Activated T-helper 17 cell treated with anti-CD3 and anti-CD28 coated beads, Interleukin-2, amount 50 U/mL, for 72 hours (primary cell): ENCODE data around the gene BSPRY. TPM values are rescaled to one million over a fixed set of nuclear protein-coding genes. Genes with fewer than 3 reads are reported as not detected.
A peak's percentile ranks its signal among the peaks of the same experiment; 100 is the strongest.

Experiments
- ATAC-seq: fragments of 150-1000 bp; cut with Tn5 transposase; replicated peaks from 2 replicates; pipeline ENCODE4 v1.10.0; 2021; ENCODE audit warnings: mild to moderate bottlenecking, moderate library complexity
- H3K27ac Mint-ChIP-seq: one replicate; pipeline ENCODE4 v1.8.0; 2022; ENCODE audit warnings: mixed read lengths
- H3K27me3 Mint-ChIP-seq: one replicate; pipeline ENCODE4 v1.8.0; 2022; ENCODE audit warnings: mixed read lengths
- H3K36me3 Mint-ChIP-seq: one replicate; pipeline ENCODE4 v1.8.0; 2022; ENCODE audit warnings: low read depth, mild to moderate bottlenecking, mixed read lengths
- H3K4me1 Mint-ChIP-seq: one replicate; pipeline ENCODE4 v1.8.0; 2022; ENCODE audit warnings: mixed read lengths
- H3K4me3 Mint-ChIP-seq: one replicate; pipeline ENCODE4 v1.8.0; 2022; ENCODE audit warnings: mild to moderate bottlenecking, mixed read lengths
- H3K9me3 Mint-ChIP-seq: one replicate; pipeline ENCODE4 v1.8.0; 2022; ENCODE audit warnings: mixed read lengths
- total RNA-seq, 2 donors: library from RNA; stranded (reverse); gene quantifications; one replicate each; pipeline ENCODE4 v1.2.3, GENCODE V29; 2022

The BSPRY gene
- 10 to 100 TPM in 1 of 2 donors, 1 to 10 TPM in 1; 3.2 to 25.9 TPM for total RNA-seq

DNA sequence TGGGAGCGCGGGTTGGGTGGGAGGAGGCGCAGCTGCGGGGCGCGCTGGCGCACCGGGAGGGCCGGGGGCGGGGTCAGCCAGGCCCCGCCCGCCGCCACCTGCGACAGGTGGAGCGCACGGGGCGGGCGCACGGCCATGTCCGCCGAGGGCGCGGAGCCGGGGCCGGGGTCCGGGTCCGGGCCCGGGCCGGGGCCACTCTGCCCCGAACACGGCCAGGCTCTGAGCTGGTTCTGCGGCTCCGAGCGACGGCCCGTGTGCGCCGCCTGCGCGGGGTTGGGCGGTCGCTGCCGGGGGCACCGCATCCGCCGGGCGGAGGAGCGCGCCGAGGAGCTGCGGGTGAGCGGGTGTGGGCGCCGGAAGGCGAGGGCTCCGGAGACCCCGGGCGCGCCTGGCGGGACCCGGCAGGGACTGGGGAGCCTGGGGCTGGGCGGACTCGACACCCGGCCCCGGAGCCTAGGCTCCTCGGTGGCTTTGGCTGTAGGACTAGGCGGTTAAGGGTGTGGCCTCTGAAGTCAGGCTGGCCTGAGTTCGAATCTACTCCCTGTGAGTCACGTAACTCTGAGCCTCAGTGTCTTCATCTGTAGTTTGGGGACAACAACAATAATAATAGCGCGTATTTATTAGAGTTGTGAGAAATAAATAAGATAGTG is at the start of gene BSPRY:
Gene BSPRY, plus strand, starts transcription at position 97 of the 650 bp plus-strand sequence. Its CDS starts 39 bp downstream, at position 136.
- peaks cover 37% of the 10 kb centered on the region for H3K4me1 Mint-ChIP-seq
- peak within 1 kb of the TSS; percentile 96 for H3K4me3 Mint-ChIP-seq
- H3K9me3 Mint-ChIP-seq: no peaks in the 10 kb centered on the region
- peaks cover 24% of the 10 kb centered on the region for H3K27me3 Mint-ChIP-seq
- H3K36me3 Mint-ChIP-seq: peaks cover 20% of the 10 kb centered on the region
- peak; percentile 63 for ATAC-seq
- peak within 1 kb of the TSS; percentile 90 for H3K27ac Mint-ChIP-seq

DNA sequence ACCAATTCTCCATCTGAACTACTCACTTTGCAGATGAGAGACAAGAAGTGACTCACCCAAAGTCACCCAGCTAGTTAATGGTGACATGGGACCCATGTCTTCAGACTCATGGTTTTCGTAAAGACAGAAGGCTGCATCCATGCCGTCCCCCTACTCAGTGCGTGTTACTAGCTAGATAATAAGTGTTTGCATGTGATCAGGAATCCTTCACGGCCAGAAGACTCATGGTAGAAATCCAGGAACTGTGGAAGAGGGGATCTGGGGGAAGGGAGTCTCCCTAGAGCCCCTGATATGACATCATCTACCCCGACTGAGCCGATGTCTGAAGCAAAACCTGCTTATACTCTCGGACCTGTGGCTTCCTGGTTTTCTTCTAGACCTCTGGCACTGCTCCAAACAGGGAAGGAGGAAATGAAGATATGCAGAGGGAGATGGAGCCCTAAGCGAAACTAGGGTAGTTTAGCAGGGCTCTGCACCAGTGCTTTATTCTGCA is 49.5 kb upstream of the BSPRY start:
- Mint-ChIP-seq H3K36me3 (no peaks in the 10 kb centered on the region), H3K27ac (no peak overlapping the region), H3K27me3 (peaks cover 12% of the 10 kb centered on the region), H3K4me1 (peaks cover 8% of the 10 kb centered on the region), H3K4me3 (no peak overlapping the region), H3K9me3 (no peaks in the 10 kb centered on the region)
- ATAC-seq: no peak

DNA sequence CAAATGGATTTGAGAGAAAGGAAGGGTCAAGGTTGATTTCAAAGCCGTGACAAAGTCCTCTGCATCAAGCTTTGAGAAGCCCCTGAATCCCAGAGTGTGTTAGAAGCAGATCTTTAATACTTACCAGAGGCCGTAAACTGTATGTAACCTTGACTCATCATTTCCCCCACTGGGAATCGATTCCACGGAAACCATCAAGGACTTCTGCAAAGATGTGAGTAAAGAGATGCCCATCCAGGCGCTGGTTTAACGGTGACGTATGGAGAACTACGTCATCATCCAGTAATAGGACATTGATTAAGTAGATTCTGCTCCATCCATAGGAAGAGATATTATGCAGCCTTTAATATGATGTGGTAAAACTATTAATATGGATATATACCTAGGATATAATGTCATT is 47.8 kb upstream of the BSPRY start:
- ATAC-seq: no peak
- H3K9me3 Mint-ChIP-seq: no peaks in the 10 kb centered on the region
- H3K36me3 Mint-ChIP-seq: no peaks in the 10 kb centered on the region
- H3K27ac Mint-ChIP-seq: no peak overlapping the region
- H3K4me3 Mint-ChIP-seq: peak overlapping the region; percentile 10
- peaks cover 16% of the 10 kb centered on the region for H3K27me3 Mint-ChIP-seq
- peaks cover 8% of the 10 kb centered on the region for H3K4me1 Mint-ChIP-seq

DNA sequence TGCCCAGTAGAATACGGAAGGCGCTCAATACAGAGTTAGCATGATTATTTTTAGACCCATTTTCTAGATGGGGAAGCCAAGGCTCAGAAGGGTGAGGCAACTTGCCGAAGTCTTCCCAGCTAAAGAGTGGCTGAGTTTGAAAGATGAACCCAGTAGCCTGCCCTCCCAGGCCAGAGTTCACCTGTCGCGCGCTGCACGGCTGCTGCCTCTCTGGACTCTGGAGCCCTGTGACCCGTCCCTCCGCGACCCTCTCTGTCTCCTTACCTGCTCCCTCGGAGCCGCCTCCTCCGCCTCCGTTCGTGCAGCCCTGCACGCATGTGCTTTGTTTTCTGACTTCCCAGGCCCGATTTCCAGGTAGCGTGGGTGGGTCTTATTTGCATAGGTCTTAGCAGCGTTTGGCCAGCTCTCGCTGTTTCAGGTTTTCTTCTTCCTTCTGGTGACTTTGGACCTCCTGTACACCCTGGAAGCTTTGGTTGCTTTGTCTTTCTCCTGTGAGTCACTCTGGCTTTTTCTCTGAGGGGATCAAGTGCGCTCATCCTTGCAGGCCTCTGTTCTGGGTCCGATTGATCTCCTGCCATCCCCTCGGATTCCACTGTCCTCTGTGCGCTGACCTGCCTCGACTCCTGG is 46.4 kb upstream of the BSPRY start, which contains the start of gene RNF183:
Gene RNF183, minus strand, starts transcription at position 585 of the 627 bp plus-strand sequence. CDS start 5,192 bp downstream, outside the sequence.
- Mint-ChIP-seq H3K27ac (no peak within 1 kb of the TSS), H3K9me3 (no peaks in the 10 kb centered on the region)
- peak; percentile 26 for ATAC-seq

DNA sequence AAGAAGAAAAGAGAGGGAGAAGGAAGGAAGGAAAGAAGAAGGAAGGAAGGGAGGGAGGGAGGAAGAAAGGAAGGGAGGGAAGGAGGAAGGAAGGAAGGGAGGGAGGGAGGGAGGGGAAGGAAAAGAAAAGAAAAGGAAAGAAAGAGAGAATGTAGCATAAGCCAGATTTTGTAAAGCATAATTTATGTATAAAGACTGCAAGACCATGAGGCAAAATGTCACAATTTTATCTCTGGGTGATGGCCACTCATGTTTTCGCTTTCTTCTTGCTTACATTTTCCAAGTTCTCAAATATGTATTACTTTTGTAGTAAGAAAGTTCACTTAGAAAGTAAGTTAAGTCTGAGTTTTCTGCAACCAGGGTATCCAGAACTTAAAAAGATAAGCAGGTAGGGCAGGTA is 42.8 kb upstream of the BSPRY start:
- Mint-ChIP-seq H3K36me3 (no peaks in the 10 kb centered on the region), H3K27me3 (peaks cover 8% of the 10 kb centered on the region), H3K4me3 (no peak overlapping the region)

More for the DNA sequence above, 46.4 kb upstream of the BSPRY start, which contains the start of gene RNF183:
- H3K4me3 Mint-ChIP-seq: peak within 1 kb of the TSS; percentile 10
- peaks cover 8% of the 10 kb centered on the region for H3K4me1 Mint-ChIP-seq
- H3K27me3 Mint-ChIP-seq: peaks cover 16% of the 10 kb centered on the region
- no peaks in the 10 kb centered on the region for H3K36me3 Mint-ChIP-seq

DNA sequence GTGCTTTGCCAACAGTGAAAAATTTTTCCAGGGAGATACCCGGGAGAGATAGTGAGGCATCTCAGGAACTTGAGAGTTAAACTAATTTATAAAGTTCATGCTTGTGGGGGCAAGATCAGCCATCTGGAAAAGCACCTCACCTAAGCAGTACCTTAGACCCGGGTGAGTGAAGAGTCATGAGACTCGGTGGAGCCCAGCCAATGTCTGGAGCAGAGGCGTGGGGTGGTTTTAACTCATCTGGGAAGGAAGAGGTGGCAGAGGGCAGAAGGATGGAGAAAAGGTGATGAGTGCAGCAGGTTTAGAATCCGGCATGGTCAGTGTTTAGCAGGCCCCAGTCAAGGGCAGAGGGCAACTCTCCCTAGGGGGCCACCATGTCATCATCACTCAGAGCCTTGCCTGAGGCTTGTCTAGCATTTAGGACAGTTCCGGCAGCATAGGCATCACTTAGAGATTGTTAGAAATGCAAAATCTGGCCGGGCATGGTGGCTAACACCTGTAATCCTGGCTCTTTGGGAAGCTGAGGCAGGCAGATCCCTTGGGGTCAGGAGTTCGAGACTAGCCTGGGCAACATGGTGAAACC is 41.9 kb upstream of the BSPRY start:
- H3K4me1 Mint-ChIP-seq: no peaks in the 10 kb centered on the region
- no peak overlapping the region for H3K27ac Mint-ChIP-seq
- H3K27me3 Mint-ChIP-seq: peaks cover 3% of the 10 kb centered on the region
- no peaks in the 10 kb centered on the region for H3K9me3 Mint-ChIP-seq
- no peak for ATAC-seq
- no peak overlapping the region for H3K4me3 Mint-ChIP-seq
- no peaks in the 10 kb centered on the region for H3K36me3 Mint-ChIP-seq

More for the DNA sequence above, 42.8 kb upstream of the BSPRY start:
- no peaks in the 10 kb centered on the region for H3K9me3 Mint-ChIP-seq
- H3K27ac Mint-ChIP-seq: no peak overlapping the region
- no peaks in the 10 kb centered on the region for H3K4me1 Mint-ChIP-seq
- ATAC-seq: no peak

DNA sequence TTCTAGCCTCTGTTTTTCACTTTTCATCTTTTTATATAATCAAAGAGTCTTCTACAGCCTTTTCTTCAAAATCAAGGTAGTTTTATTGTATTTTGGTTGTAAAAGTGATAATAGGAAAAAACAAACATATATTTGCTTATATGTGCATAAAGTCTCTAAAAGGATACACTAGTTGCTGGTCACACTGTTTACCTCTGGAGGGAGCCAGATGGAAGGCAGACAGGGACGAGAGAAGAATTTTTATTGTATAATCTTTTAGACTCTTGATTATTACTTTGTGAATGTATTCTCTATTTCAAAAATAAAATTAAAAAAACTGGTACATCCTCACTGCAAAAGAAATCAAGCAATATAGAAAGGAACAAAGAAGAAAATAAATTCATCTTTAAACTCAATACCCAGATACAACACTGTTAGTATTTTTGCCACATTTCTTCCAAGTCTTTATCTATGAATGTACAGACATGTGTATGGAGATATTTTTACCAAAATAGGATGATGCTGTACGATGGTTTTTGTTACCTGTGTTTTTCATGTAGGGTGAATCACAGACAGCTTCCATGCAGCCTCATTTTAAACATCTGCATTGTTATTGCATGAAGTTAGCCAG is 40.0 kb upstream of the BSPRY start:
- H3K27me3 Mint-ChIP-seq: peaks cover 3% of the 10 kb centered on the region
- no peaks in the 10 kb centered on the region for H3K36me3 Mint-ChIP-seq
- H3K27ac Mint-ChIP-seq: no peak overlapping the region
- no peak overlapping the region for H3K4me3 Mint-ChIP-seq
- peak; percentile 54 for ATAC-seq
- no peaks in the 10 kb centered on the region for H3K4me1 Mint-ChIP-seq
- H3K9me3 Mint-ChIP-seq: no peaks in the 10 kb centered on the region

DNA sequence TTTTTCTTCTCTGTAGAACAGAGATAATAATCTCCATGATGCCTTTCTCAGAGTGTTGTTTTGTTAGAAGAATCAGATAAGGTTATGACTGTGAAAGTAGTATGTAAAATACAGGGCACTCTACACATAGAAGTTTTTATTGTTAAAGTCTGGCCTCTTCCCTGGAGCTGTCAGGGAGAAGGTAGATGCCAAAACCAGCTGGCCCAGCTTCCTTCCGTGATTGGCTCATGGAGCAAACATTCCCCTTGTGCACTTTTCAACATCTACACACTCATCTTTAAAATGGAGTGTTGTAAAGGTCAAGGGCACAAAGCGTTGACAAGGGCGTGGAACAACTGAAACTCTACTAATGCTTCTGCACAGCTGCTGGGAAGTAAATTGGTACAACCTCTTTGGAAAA is 38.8 kb upstream of the BSPRY start:
- no peak overlapping the region for H3K27ac Mint-ChIP-seq
- H3K36me3 Mint-ChIP-seq: no peaks in the 10 kb centered on the region
- H3K4me1 Mint-ChIP-seq: no peaks in the 10 kb centered on the region
- H3K4me3 Mint-ChIP-seq: no peak overlapping the region
- H3K27me3 Mint-ChIP-seq: peaks cover under 1% of the 10 kb centered on the region
- ATAC-seq: no peak
- H3K9me3 Mint-ChIP-seq: no peaks in the 10 kb centered on the region

DNA sequence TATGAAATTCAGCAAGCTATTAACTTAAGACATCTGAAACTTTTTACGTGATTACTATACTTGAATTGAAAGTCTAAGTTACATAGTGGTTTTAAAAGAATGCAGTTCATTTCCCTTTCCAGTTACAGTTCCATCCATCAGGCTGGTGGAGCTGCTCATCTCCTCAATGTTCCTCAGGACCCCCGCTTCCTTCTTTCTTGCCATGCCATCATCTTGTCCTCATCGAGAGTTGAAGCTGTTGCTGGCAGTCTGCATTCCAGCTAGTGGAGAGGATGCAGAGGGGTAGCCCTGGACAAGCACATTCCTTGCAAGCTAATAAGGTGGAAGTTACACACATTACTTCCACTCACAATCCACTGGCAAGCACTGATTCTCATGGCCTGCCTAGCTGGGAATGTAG is 37.4 kb upstream of the BSPRY start:
- Mint-ChIP-seq H3K27ac (no peak overlapping the region), H3K36me3 (no peaks in the 10 kb centered on the region), H3K27me3 (peaks cover 3% of the 10 kb centered on the region), H3K4me3 (no peak overlapping the region), H3K9me3 (no peaks in the 10 kb centered on the region), H3K4me1 (no peaks in the 10 kb centered on the region)
- no peak for ATAC-seq

DNA sequence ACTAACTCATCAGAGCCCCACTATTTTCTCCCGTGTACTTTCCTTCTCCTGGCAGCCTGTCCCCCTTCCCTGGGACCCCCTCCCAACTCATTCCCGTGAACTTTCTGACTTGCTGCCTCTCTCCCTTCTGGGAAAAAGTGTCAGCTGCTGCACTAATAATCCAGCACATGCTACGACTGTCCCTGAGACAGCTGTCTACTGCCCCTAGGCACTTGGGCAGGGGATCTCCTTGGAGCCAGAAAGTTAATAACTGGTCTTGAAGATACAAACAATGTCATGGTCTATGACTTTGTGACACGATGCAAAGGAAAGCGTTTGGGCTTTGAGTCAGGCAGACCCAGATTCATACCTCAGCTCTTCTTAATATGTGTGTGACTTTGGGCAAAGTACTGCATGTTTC is 36.1 kb upstream of the BSPRY start:
- Mint-ChIP-seq H3K4me3 (no peak overlapping the region), H3K27ac (no peak overlapping the region), H3K36me3 (no peaks in the 10 kb centered on the region), H3K9me3 (no peaks in the 10 kb centered on the region), H3K4me1 (no peaks in the 10 kb centered on the region), H3K27me3 (peaks cover 3% of the 10 kb centered on the region)
- no peak for ATAC-seq

DNA sequence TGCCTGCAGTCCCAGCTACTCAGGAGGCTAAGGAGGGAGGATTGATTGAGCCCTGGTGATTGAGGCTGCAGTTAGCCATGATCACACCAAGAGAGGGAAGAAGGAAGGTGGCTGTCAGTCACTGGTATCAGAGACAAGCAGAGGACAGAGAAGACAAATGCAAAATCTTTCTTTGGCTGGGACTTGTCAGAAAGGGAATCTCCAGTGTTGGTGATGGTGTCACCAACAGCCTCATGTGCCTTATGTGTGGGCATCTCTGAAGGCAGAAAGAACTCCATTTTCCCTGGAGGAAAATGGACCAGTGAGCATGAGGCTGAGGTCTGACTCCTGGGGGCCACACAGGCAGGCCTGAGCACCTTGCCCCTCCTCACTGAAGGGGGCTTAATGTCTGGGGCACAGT is 34.1 kb upstream of the BSPRY start:
- H3K9me3 Mint-ChIP-seq: no peaks in the 10 kb centered on the region
- no peak overlapping the region for H3K4me3 Mint-ChIP-seq
- H3K4me1 Mint-ChIP-seq: no peaks in the 10 kb centered on the region
- H3K36me3 Mint-ChIP-seq: no peaks in the 10 kb centered on the region
- H3K27me3 Mint-ChIP-seq: peaks cover 3% of the 10 kb centered on the region
- H3K27ac Mint-ChIP-seq: no peak overlapping the region
- no peak for ATAC-seq

DNA sequence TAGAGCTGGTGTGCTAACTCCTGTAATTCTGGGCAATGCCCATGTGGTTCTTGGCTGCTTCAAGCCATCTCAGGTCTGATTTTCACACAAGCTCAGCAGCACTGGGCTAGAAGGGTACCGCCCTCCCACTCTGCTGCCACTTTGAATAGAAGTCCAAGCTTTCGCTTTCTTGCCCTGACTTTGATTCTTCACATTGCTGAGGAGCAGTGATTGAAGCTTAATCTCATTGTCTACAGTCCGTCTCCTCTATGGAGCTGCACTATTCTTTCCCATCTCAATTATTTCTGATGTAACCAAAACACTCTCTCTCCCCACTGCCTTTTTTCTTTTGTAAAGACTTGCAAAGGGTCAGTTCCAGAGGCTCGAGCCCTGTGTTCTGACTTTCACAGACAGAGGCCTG is 33.3 kb upstream of the BSPRY start:
- H3K4me1 Mint-ChIP-seq: no peaks in the 10 kb centered on the region
- H3K27me3 Mint-ChIP-seq: peaks cover 3% of the 10 kb centered on the region
- H3K36me3 Mint-ChIP-seq: no peaks in the 10 kb centered on the region
- no peak overlapping the region for H3K4me3 Mint-ChIP-seq
- H3K27ac Mint-ChIP-seq: no peak overlapping the region
- H3K9me3 Mint-ChIP-seq: no peaks in the 10 kb centered on the region
- no peak for ATAC-seq

DNA sequence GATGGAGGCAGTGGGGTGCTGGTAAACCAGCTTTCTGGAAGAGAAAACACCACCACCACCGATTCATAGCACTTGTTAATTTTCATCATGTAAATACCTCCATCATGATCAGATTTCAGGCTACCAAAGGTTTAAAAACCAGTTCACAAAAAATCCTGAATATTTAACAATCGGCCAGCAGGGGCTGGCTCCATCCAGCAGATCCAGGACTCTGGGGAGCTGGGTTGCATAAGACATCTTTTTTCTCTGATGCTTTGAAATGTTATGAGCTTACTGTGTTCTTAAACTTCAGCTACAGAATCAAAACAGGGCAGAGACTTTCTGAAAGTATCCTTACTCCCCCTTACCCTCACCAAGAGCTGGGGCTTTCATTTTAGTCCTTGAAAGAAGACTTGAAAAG is 31.6 kb upstream of the BSPRY start:
- H3K36me3 Mint-ChIP-seq: no peaks in the 10 kb centered on the region
- no peak for ATAC-seq

DNA sequence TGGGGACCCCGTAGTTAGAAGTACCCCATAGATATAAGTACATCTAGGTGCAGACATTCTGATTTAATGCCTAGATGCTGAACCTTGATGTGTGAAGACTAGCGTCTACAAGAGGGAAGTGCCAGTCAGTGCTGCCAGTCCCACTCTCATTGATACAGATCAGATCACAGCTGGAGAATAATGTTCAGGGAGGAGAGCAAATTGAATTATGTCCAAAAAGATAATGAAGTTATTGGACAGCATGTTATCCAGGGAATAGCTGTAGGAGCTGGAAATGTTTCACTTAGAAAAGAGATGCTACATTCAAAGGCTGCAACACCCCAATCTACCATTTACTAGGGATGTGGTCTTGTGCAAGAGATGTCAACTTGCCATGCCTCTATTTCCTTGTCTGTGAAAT is 30.3 kb upstream of the BSPRY start:
- no peak overlapping the region for H3K27ac Mint-ChIP-seq
- no peak for ATAC-seq
- no peaks in the 10 kb centered on the region for H3K4me1 Mint-ChIP-seq

More for the DNA sequence above, 31.6 kb upstream of the BSPRY start:
- Mint-ChIP-seq H3K27me3 (peaks cover 3% of the 10 kb centered on the region), H3K4me1 (no peaks in the 10 kb centered on the region), H3K27ac (no peak overlapping the region), H3K9me3 (no peaks in the 10 kb centered on the region), H3K4me3 (no peak overlapping the region)

More for the DNA sequence above, 30.3 kb upstream of the BSPRY start:
- Mint-ChIP-seq H3K4me3 (no peak overlapping the region), H3K9me3 (no peaks in the 10 kb centered on the region), H3K36me3 (no peaks in the 10 kb centered on the region), H3K27me3 (peaks cover 3% of the 10 kb centered on the region)
